Measurements from ENCODE around the gene SCAMP4.
"Not testable (repeated sequence)": the region's sequence is repeated elsewhere in the genome, so short reads cannot be mapped to it uniquely, and the experiment has no call there.

SCAMP4 gene

GRCh38 chr19:1873524-1874473, 31.4 kb upstream of the SCAMP4 start:
- CTCF ChIA-PET = interaction anchor here (0.6 to 3.2 kb wide), 4 partner anchors 8 to 25 kb away, joined by 3 to 32 read pairs (median 6); no protein-coding TSS in a partner anchor
- Histone ChIP-seq H3K9me3 (ENCODE audit: control extremely low read depth in 1 of 5, control insufficient read depth in 4 of 5, insufficient read depth in 2 of 5, low read depth in 1 of 5, low read length in 4 of 5) (no peaks in the 10 kb centered on the region), H3K27me3 (replicated peaks in 2 of 5; ENCODE audit: control insufficient read depth in 4 of 5, insufficient read depth in 5 of 5, low read length in 4 of 5) (no peaks in the 10 kb centered on the region), H3K4me1 (ENCODE audit: control extremely low read depth in 1 of 4, control insufficient read depth in 4 of 4, insufficient read depth in 4 of 4, low read length in 3 of 4) (peaks cover 6 to 33% (median 25%) of the 10 kb centered on the region in 4 experiments), H3K27ac (ENCODE audit: insufficient read depth in 1 of 2, low read depth in 1 of 2, low read length in 2 of 2, poor library complexity in 1 of 2, severe bottlenecking in 2 of 2) (peak overlapping the region in 1 of 2 experiments; percentile 95), H3K4me3 (ENCODE audit: control insufficient read depth in 1 of 7, extremely low read depth in 1 of 7, insufficient read depth in 4 of 7, low read depth in 2 of 7, low read length in 6 of 7) (peak overlapping the region in 3 of 7 experiments; percentile 89 to 99 (median 97)), H3K36me3 (ENCODE audit: control insufficient read depth in 4 of 4, insufficient read depth in 4 of 4, low read length in 3 of 4) (peaks cover 0 to 26% (median 20%) of the 10 kb centered on the region in 4 experiments)
- POLR2A ChIA-PET = no interaction called here
- DNase-seq = no peak
- WGBS (ENCODE audit: insufficient coverage) = 87% methylated on average over 25 of the region's 29 CpGs

GRCh38 chr19:1874554-1875185, 30.5 kb upstream of the SCAMP4 start:
- peaks cover 6 to 33% (median 25%) of the 10 kb centered on the region in 4 experiments for H3K4me1 ChIP-seq (ENCODE audit: control extremely low read depth in 1 of 4, control insufficient read depth in 4 of 4, insufficient read depth in 4 of 4, low read length in 3 of 4)
- DNase-seq = peak in 2 of 3 donors; percentile 59 to 71
- POLR2A ChIA-PET = interaction anchor here (1.1 to 3.0 kb wide), 3 partner anchors 10 to 23 kb away, joined by 3 to 19 read pairs (median 6); partner anchors contain the start of gene ABHD17A
- H3K36me3 ChIP-seq (ENCODE audit: control insufficient read depth in 4 of 4, insufficient read depth in 4 of 4, low read length in 3 of 4) = peaks cover 0 to 26% (median 18%) of the 10 kb centered on the region in 4 experiments
- WGBS (ENCODE audit: insufficient coverage) = 0% methylated on average over 4 of the region's 16 CpGs
- peak overlapping the region; percentile 86 to 95 for H3K27ac ChIP-seq (ENCODE audit: insufficient read depth in 1 of 2, low read depth in 1 of 2, low read length in 2 of 2, poor library complexity in 1 of 2, severe bottlenecking in 2 of 2)
- H3K4me3 ChIP-seq (ENCODE audit: control insufficient read depth in 1 of 7, extremely low read depth in 1 of 7, insufficient read depth in 4 of 7, low read depth in 2 of 7, low read length in 6 of 7) = peak overlapping the region in 6 of 7 experiments; percentile 83 to 99 (median 90)
- CTCF ChIA-PET = interaction anchor here (0.6 to 3.2 kb wide), 8 partner anchors 9 to 26 kb away, joined by 3 to 32 read pairs (median 3); no protein-coding TSS in a partner anchor
- H3K9me3 ChIP-seq (ENCODE audit: control extremely low read depth in 1 of 5, control insufficient read depth in 4 of 5, insufficient read depth in 2 of 5, low read depth in 1 of 5, low read length in 4 of 5) = no peaks in the 10 kb centered on the region
- H3K27me3 ChIP-seq (replicated peaks in 2 of 5; ENCODE audit: control insufficient read depth in 4 of 5, insufficient read depth in 5 of 5, low read length in 4 of 5) = no peaks in the 10 kb centered on the region

GRCh38 chr19:1875265-1875645, 29.9 kb upstream of the SCAMP4 start:
- H3K27me3 ChIP-seq (replicated peaks in 2 of 5; ENCODE audit: control insufficient read depth in 4 of 5, insufficient read depth in 5 of 5, low read length in 4 of 5); DNase-seq; H3K9me3 ChIP-seq (ENCODE audit: control extremely low read depth in 1 of 5, control insufficient read depth in 4 of 5, insufficient read depth in 2 of 5, low read depth in 1 of 5, low read length in 4 of 5): not testable (repeated sequence)
- peaks cover 0 to 29% (median 18%) of the 10 kb centered on the region in 4 experiments for H3K36me3 ChIP-seq (ENCODE audit: control insufficient read depth in 4 of 4, insufficient read depth in 4 of 4, low read length in 3 of 4)
- H3K27ac ChIP-seq (ENCODE audit: insufficient read depth in 1 of 2, low read depth in 1 of 2, low read length in 2 of 2, poor library complexity in 1 of 2, severe bottlenecking in 2 of 2) = peak overlapping the region; percentile 86 to 95
- 0% methylated on average over 11 of the region's 11 CpGs for WGBS (ENCODE audit: insufficient coverage)
- H3K4me1 ChIP-seq (ENCODE audit: control extremely low read depth in 1 of 4, control insufficient read depth in 4 of 4, insufficient read depth in 4 of 4, low read length in 3 of 4) = peaks cover 6 to 33% (median 25%) of the 10 kb centered on the region in 4 experiments
- ChIA-PET CTCF (interaction anchor here (0.7 to 3.2 kb wide), 6 partner anchors 8 to 26 kb away, joined by 3 to 32 read pairs (median 4); no protein-coding TSS in a partner anchor), POLR2A (interaction anchor here (1.1 to 3.0 kb wide), 3 partner anchors 10 to 22 kb away, joined by 3 to 19 read pairs (median 6); partner anchors contain the start of gene ABHD17A)
- H3K4me3 ChIP-seq (ENCODE audit: control insufficient read depth in 1 of 7, extremely low read depth in 1 of 7, insufficient read depth in 4 of 7, low read depth in 2 of 7, low read length in 6 of 7) = peak overlapping the region; percentile 83 to 99 (median 90)

- peak overlapping the region; percentile 83 to 99 (median 90) for H3K4me3 ChIP-seq (ENCODE audit: control insufficient read depth in 1 of 7, extremely low read depth in 1 of 7, insufficient read depth in 4 of 7, low read depth in 2 of 7, low read length in 6 of 7)
- H3K4me1 ChIP-seq (ENCODE audit: control extremely low read depth in 1 of 4, control insufficient read depth in 4 of 4, insufficient read depth in 4 of 4, low read length in 3 of 4) = peaks cover 6 to 33% (median 25%) of the 10 kb centered on the region in 4 experiments
- H3K27me3 ChIP-seq (replicated peaks in 2 of 5; ENCODE audit: control insufficient read depth in 4 of 5, insufficient read depth in 5 of 5, low read length in 4 of 5) = no peaks in the 10 kb centered on the region
- POLR2A ChIA-PET = interaction anchor here (0.7 to 3.0 kb wide), 9 partner anchors 9 to 121 kb away, joined by 3 to 19 read pairs (median 4); partner anchors contain the start of gene ABHD17A
- H3K27ac ChIP-seq (ENCODE audit: insufficient read depth in 1 of 2, low read depth in 1 of 2, low read length in 2 of 2, poor library complexity in 1 of 2, severe bottlenecking in 2 of 2) = peak overlapping the region; percentile 86 to 95
- H3K9me3 ChIP-seq (ENCODE audit: control extremely low read depth in 1 of 5, control insufficient read depth in 4 of 5, insufficient read depth in 2 of 5, low read depth in 1 of 5, low read length in 4 of 5) = no peaks in the 10 kb centered on the region
- DNase-seq = peak; percentile 89 to 94 (median 93)
- CTCF ChIA-PET = interaction anchor here (0.7 to 3.2 kb wide), 8 partner anchors 8 to 36 kb away, joined by 3 to 32 read pairs (median 4); no protein-coding TSS in a partner anchor
- H3K36me3 ChIP-seq (ENCODE audit: control insufficient read depth in 4 of 4, insufficient read depth in 4 of 4, low read length in 3 of 4) = peaks cover 0 to 34% (median 17%) of the 10 kb centered on the region in 4 experiments
- under 1% methylated on average over 86 of the region's 87 CpGs for whole genome bisulfite sequencing (ENCODE audit: insufficient coverage)
Measured at GRCh38 chr19:1875646-1876495, 29.3 kb upstream of the SCAMP4 start.

GRCh38 chr19:1876496-1877279, 28.5 kb upstream of the SCAMP4 start:
- H3K27ac ChIP-seq (ENCODE audit: insufficient read depth in 1 of 2, low read depth in 1 of 2, low read length in 2 of 2, poor library complexity in 1 of 2, severe bottlenecking in 2 of 2) = peak overlapping the region; percentile 86 to 95
- H3K36me3 ChIP-seq (ENCODE audit: control insufficient read depth in 4 of 4, insufficient read depth in 4 of 4, low read length in 3 of 4) = peaks cover 0 to 31% (median 12%) of the 10 kb centered on the region in 4 experiments
- H3K4me1 ChIP-seq (ENCODE audit: control extremely low read depth in 1 of 4, control insufficient read depth in 4 of 4, insufficient read depth in 4 of 4, low read length in 3 of 4) = peaks cover 6 to 33% (median 25%) of the 10 kb centered on the region in 4 experiments
- not testable (repeated sequence) for DNase-seq; H3K9me3 ChIP-seq (ENCODE audit: control extremely low read depth in 1 of 5, control insufficient read depth in 4 of 5, insufficient read depth in 2 of 5, low read depth in 1 of 5, low read length in 4 of 5); H3K27me3 ChIP-seq (replicated peaks in 2 of 5; ENCODE audit: control insufficient read depth in 4 of 5, insufficient read depth in 5 of 5, low read length in 4 of 5)
- CTCF ChIA-PET = interaction anchor here (0.6 to 3.2 kb wide), 8 partner anchors 8 to 35 kb away, joined by 3 to 32 read pairs (median 4); no protein-coding TSS in a partner anchor
- peak overlapping the region; percentile 83 to 99 (median 90) for H3K4me3 ChIP-seq (ENCODE audit: control insufficient read depth in 1 of 7, extremely low read depth in 1 of 7, insufficient read depth in 4 of 7, low read depth in 2 of 7, low read length in 6 of 7)
- POLR2A ChIA-PET = interaction anchor here (0.7 to 3.0 kb wide), 7 partner anchors 9 to 122 kb away, joined by 3 to 19 read pairs (median 4); partner anchors contain the start of gene ABHD17A
- WGBS (ENCODE audit: insufficient coverage) = 30% methylated on average over 23 of the region's 53 CpGs
